HepG2 (cell line): ENCODE results near the gene THSD4. TPM values are rescaled to one million over a fixed set of nuclear protein-coding genes. Genes with fewer than 3 reads are reported as not detected.

Experiments used
- ATAC-seq: fragments of 200-7000 bp; cut with Tn5 transposase; 3 replicates; pipeline ENCODE4 v1.9.1; 2020; ENCODE audit warnings: mild to moderate bottlenecking, moderate library complexity
- BruUV-seq: library from RNA; stranded (reverse); fragments of 400-500 nt; replicated peaks from 2 replicates; lab custom pipeline; 2021; lab: Mats Ljungman, UMichigan
- CTCF ChIA-PET: fragments of 300-600 bp; formaldehyde crosslinking; extraction: SDS; loops from one replicate; lab custom pipeline; 2021; ENCODE audit warnings: low total read pairs, inconsistent platforms, low intra/inter-chr PET ratio; lab: Yijun Ruan, JAX
- POLR2A ChIA-PET: fragments of 350-600 bp; sonication (Branson Sonifier 250); formaldehyde crosslinking; loops from one replicate; lab custom pipeline; 2020; ENCODE audit warnings: antibody characterized with exemption, inconsistent platforms; lab: Yijun Ruan, JAX
- DNase-seq: peaks from one replicate; pipeline ENCODE4 v3.0.0-alpha.2; 2015; ENCODE audit warnings: low spot score
- FAIRE-seq: peaks from 3 replicates; lab custom pipeline; 2011; peaks lifted over from hg19 to GRCh38; lab: Jason Lieb, UNC
- H2AFZ ChIP-seq: one replicate; pipeline ENCODE4 v1.6.1; 2011; ENCODE audit warnings: low read length, inconsistent platforms
- H3K27ac ChIP-seq: fragments of 300-600 bp; 3 replicates; pipeline ENCODE4 v1.8.0; 2011; ENCODE audit warnings: mixed run types, mild to moderate bottlenecking, mixed read lengths, low read length, inconsistent platforms; ENCODE audit not compliant: insufficient read depth; ENCODE audit errors: extremely low read length
- H3K27me3 ChIP-seq, 2 experiments: fragments of 200-600 bp in 1 of 2; 2 replicates in 1 of 2; 3 replicates in 1 of 2; pipeline versions ENCODE4 v1.6.0 to v1.8.0; 2011; ENCODE audit warnings: low read length in 2 of 2, mild to moderate bottlenecking in 2 of 2, moderate library complexity in 2 of 2, inconsistent platforms in 1 of 2; ENCODE audit not compliant: insufficient read depth in 2 of 2, control insufficient read depth in 1 of 2
- H3K36me3 ChIP-seq, 2 experiments: fragments of 200-600 bp in 1 of 2; replicated peaks in 1 of 2; 2 replicates in 1 of 2; 3 replicates in 1 of 2; pipeline versions ENCODE4 v1.5.1 to v1.8.0; 2011; ENCODE audit warnings: low read length in 2 of 2, inconsistent platforms in 1 of 2; ENCODE audit not compliant: insufficient read depth in 2 of 2, control insufficient read depth in 1 of 2
- H3K4me1 ChIP-seq: 2 replicates; pipeline ENCODE4 v1.5.1; 2012; ENCODE audit warnings: low read length, inconsistent platforms; ENCODE audit not compliant: insufficient read depth
- H3K4me2 ChIP-seq: 2 replicates; pipeline ENCODE4 v1.6.0; 2011; ENCODE audit warnings: low read depth, low read length, inconsistent platforms
- H3K4me3 ChIP-seq, 3 experiments: fragments of 200-600 bp in 1 of 3; sonication (generic), shearing (Covaris generic) in 1 of 3; replicated peaks in 1 of 3; 2 replicates each; pipeline ENCODE4 v1.5.1; 2011 to 2016; ENCODE audit warnings: low read length in 3 of 3, inconsistent platforms in 2 of 3, low read depth in 2 of 3, mild to moderate bottlenecking in 2 of 3, control low read depth in 1 of 3, mixed read lengths in 1 of 3; ENCODE audit not compliant: insufficient read depth in 1 of 3
- H3K79me2 ChIP-seq: one replicate; pipeline ENCODE4 v1.6.1; 2011; ENCODE audit warnings: low read length, inconsistent platforms; ENCODE audit not compliant: insufficient read depth
- H3K9ac ChIP-seq: 2 replicates; pipeline ENCODE4 v1.6.0; 2011; ENCODE audit warnings: mild to moderate bottlenecking, low read depth, low read length, inconsistent platforms; ENCODE audit not compliant: insufficient read depth
- H3K9me3 ChIP-seq: 2 replicates; pipeline ENCODE4 v1.5.1; 2012; ENCODE audit warnings: mild to moderate bottlenecking, low read length
- H4K20me1 ChIP-seq: 2 replicates; pipeline ENCODE4 v1.6.0; 2011; ENCODE audit warnings: inconsistent platforms, mild to moderate bottlenecking, low read length, moderate library complexity; ENCODE audit not compliant: insufficient read depth
- AGO2 ChIP-seq: fragments of 200-400 bp; formaldehyde crosslinking; optimal IDR thresholded peaks from 2 replicates; pipeline ENCODE3; 2017; ENCODE audit warnings: mild to moderate bottlenecking, low read depth, low read length, moderate library complexity
- ATF1 ChIP-seq: IDR thresholded peaks from 2 replicates; pipeline ENCODE4 v1.6.1; 2016; ENCODE audit warnings: mild to moderate bottlenecking, control low read depth
- CEBPB ChIP-seq: IDR thresholded peaks from 2 replicates; pipeline ENCODE4 v1.6.1; 2011; ENCODE audit warnings: low read depth, low read length, improper control_type of control experiment, borderline replicate concordance
- CREBL2 ChIP-seq: sonication (generic); formaldehyde crosslinking; IDR thresholded peaks from 2 replicates; pipeline ENCODE4 v1.8.1; 2023; ENCODE audit warnings: missing genetic modification reagents, mild to moderate bottlenecking, borderline replicate concordance
- ESRRA ChIP-seq: sonication (generic); formaldehyde crosslinking; IDR thresholded peaks from 2 replicates; pipeline ENCODE4 v1.5.1; 2020; ENCODE audit warnings: mild to moderate bottlenecking, low read depth, missing genetic modification reagents
- MED13 ChIP-seq: sonication (generic); formaldehyde crosslinking; IDR thresholded peaks from 2 replicates; pipeline ENCODE4 v1.5.0; 2020; ENCODE audit warnings: missing genetic modification reagents
- NPAS2 ChIP-seq: sonication (generic); formaldehyde crosslinking; IDR thresholded peaks from 2 replicates; pipeline ENCODE4 v1.8.0; 2022; ENCODE audit warnings: mild to moderate bottlenecking, missing genetic modification reagents, borderline replicate concordance
- PBX3 ChIP-seq: sonication (generic); formaldehyde crosslinking; IDR thresholded peaks from 2 replicates; pipeline ENCODE4 v1.8.1; 2023; ENCODE audit warnings: missing genetic modification reagents, inconsistent platforms, borderline replicate concordance
- PHB2 ChIP-seq: fragments of 450-650 bp; IDR thresholded peaks from 2 replicates; pipeline ENCODE4 v1.6.1; 2018; ENCODE audit not compliant: partially characterized antibody
- ZNF12 ChIP-seq: sonication (generic); formaldehyde crosslinking; IDR thresholded peaks from 2 replicates; pipeline ENCODE4 v1.5.0; 2020; ENCODE audit warnings: missing genetic modification reagents
- ZNF30 ChIP-seq: sonication (generic); formaldehyde crosslinking; IDR thresholded peaks from 2 replicates; pipeline ENCODE4 v1.5.0; 2020; ENCODE audit warnings: mild to moderate bottlenecking, missing genetic modification reagents
- ZNF367 ChIP-seq: sonication (generic); formaldehyde crosslinking; IDR thresholded peaks from 2 replicates; pipeline ENCODE4 v1.4.0; 2020; ENCODE audit warnings: missing genetic modification reagents, borderline replicate concordance
- WGBS: methylation state at CpG from one replicate; pipeline ENCODE4 v1.1.6; 2017; ENCODE audit warnings: low lambda C conversion rate; 5-methylcytosine and 5-hydroxymethylcytosine counted together
- in situ Hi-C: cut with HindIII; loops from 2 replicates; pipeline ENCODE4 v1.10.0; 2017; ENCODE audit warnings: low pct_unique_long_range_greater_than_20kb; ENCODE audit not compliant: extremely low pct_ligation_motif_present
- intact Hi-C: fragments of 100-400 bp; cut with micrococcal nuclease; formaldehyde crosslinking; loops from one replicate; pipeline ENCODE4 v1.10.0; 2022; ENCODE audit not compliant: unreplicated experiment
- polyA plus RNA-seq, 8 experiments: library from polyadenylated mRNA; depleted of rRNA in 3 of 8; stranded (reverse) in 7 of 8; unstranded in 1 of 8; fragments of >200 nt; fragmentation: Illumina TruSeq in 4 of 8; extraction: Trizol in 4 of 8; gene quantifications; 2 replicates each; pipeline versions ENCODE4 v1.2.1 to v1.2.3, GENCODE V29; 2011 to 2016; ENCODE audit warnings: low read depth in 4 of 8, missing spikeins in 1 of 8, mixed read lengths in 1 of 8; ENCODE audit not compliant: insufficient read depth in 1 of 8
- total RNA-seq, 5 experiments: library from RNA; depleted of rRNA; stranded (reverse); fragments of >200 nt; fragmentation: Illumina TruSeq; extraction: Trizol; gene quantifications; 2 replicates each; pipeline ENCODE4 v1.2.3, GENCODE V29; 2016; ENCODE audit warnings: low read depth in 1 of 5
- TF ChIP-seq, protein P1 (sequence below): sonication (generic); formaldehyde crosslinking; IDR thresholded peaks from 2 replicates; pipeline ENCODE4 v1.4.0; 2020; ENCODE audit warnings: missing genetic modification reagents
- TF ChIP-seq, protein P2 (sequence below): sonication (generic); formaldehyde crosslinking; IDR thresholded peaks from 2 replicates; pipeline ENCODE4 v1.4.0; 2020; ENCODE audit warnings: missing genetic modification reagents

THSD4 gene
- total and polyA plus RNA-seq, 2 of the 13 experiments (the other 11 are each of a cell fraction or from before 2014, with no cell fraction given), result 0.07 to 0.21 TPM

DNA sequence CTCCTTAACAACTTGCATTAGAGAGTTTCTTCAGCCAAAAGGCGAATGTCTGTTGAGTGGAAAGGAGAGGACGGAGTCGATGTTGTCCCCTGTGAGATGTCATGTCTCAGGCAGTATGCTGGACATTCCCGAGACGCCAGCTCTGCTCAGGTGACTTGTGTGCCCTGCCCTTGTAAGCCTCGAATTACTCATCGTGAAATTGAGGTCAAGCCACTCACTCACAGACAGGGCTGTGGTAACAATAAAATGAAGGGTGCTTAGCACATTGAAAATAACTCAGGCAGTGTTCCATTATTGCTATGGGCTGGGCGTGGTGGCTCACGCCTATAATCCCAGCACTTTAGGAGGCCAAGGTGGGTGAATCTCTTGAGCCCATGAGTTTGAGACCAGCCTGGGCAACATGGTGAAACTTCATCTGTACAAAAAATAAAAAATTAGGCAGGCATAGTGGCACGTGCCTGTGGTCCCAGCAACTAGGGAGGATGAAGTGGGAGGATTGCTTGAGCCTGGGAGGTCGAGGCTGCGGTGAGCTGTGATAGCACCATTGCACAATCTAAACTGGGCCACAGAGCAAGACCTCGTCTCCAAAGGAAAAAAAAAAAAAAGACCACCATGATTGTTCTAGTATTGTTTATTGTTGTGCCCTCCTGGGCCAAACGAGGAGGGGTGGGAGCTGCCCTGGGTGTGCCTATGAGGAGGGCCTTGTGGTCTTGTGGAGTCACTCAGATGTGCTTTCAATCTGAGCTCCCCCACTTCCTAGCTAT lies 214.4 kb downstream of the THSD4 start:
- POLR2A ChIA-PET, result no interaction called here
- no peaks in the 10 kb centered on the region for H3K79me2 ChIP-seq

DNA sequence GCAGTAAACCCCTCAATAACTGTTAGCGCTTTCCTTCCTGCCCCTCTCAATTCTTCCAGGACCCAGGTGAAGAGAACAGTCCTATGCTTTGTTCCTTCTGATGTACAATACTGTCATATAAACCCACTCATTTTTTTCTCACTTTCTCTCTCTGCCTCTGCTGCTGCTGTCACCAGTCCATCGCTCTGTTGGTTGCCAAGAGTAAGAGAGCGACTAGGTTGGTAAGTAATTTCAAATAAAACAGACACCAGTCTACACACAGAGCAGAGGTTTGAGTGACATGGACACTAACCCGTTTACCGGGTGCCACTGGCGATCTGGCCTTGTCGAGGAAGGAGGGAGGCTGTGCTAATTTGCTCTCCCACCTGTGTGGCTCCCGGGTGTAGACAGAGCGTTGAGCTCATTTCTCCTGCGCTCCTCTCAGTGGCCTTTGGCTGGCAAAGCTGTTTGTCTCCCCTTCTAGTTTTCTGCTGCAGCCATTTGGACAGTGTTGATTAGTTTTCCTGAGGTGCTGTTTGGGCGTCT lies 215.4 kb downstream of the THSD4 start:
- Histone ChIP-seq H3K4me1 (peaks cover 10% of the 10 kb centered on the region), H3K4me2 (no peak overlapping the region), H3K36me3 (no peaks in the 10 kb centered on the region), H3K4me3 (no peak overlapping the region), H4K20me1 (no peaks in the 10 kb centered on the region), H3K27ac (no peak overlapping the region), H3K79me2 (no peaks in the 10 kb centered on the region), H2AFZ (no peak overlapping the region), H3K27me3 (no peaks in the 10 kb centered on the region), H3K9ac (no peak overlapping the region), H3K9me3 (no peaks in the 10 kb centered on the region)
- DNase-seq (no peak), ATAC-seq (no peak), FAIRE-seq (no peak)
- WGBS, result 48% methylated on average over 11 of the region's 11 CpGs
- BruUV-seq, result no TSS peak
- intact Hi-C loops (no loop called here), in situ Hi-C loops (no loop called here)
- POLR2A ChIA-PET, result no interaction called here
- CTCF ChIA-PET, result no interaction called here
- TF ChIP-seq AGO2 (no peak), PBX3 (CRISPR knock-in tag) (no peak), ATF1 (CRISPR knock-in tag) (no peak), MED13 (CRISPR knock-in tag) (no peak), ZNF30 (CRISPR knock-in tag) (no peak), ESRRA (CRISPR knock-in tag) (no peak), ZNF12 (no peak), CREBL2 (CRISPR knock-in tag) (no peak)
- TF ChIP-seq, protein P1, sequence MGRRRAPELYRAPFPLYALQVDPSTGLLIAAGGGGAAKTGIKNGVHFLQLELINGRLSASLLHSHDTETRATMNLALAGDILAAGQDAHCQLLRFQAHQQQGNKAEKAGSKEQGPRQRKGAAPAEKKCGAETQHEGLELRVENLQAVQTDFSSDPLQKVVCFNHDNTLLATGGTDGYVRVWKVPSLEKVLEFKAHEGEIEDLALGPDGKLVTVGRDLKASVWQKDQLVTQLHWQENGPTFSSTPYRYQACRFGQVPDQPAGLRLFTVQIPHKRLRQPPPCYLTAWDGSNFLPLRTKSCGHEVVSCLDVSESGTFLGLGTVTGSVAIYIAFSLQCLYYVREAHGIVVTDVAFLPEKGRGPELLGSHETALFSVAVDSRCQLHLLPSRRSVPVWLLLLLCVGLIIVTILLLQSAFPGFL, result no peak

More for the DNA sequence above, 214.4 kb downstream of the THSD4 start:
- H3K4me2 ChIP-seq, result no peak overlapping the region
- no peak overlapping the region for H3K4me3 ChIP-seq
- in situ Hi-C loops, result no loop called here
- peaks cover 10% of the 10 kb centered on the region for H3K4me1 ChIP-seq
- intact Hi-C loops, result no loop called here
- no peaks in the 10 kb centered on the region for H3K36me3 ChIP-seq
- H2AFZ ChIP-seq, result no peak overlapping the region
- 34% methylated on average over 14 of the region's 14 CpGs for WGBS
- H3K9ac ChIP-seq, result no peak overlapping the region
- H3K9me3 ChIP-seq, result no peaks in the 10 kb centered on the region
- no peak for DNase-seq
- no peaks in the 10 kb centered on the region for H3K27me3 ChIP-seq
- TF ChIP-seq PHB2, result no peak
- TF ChIP-seq, protein P2, sequence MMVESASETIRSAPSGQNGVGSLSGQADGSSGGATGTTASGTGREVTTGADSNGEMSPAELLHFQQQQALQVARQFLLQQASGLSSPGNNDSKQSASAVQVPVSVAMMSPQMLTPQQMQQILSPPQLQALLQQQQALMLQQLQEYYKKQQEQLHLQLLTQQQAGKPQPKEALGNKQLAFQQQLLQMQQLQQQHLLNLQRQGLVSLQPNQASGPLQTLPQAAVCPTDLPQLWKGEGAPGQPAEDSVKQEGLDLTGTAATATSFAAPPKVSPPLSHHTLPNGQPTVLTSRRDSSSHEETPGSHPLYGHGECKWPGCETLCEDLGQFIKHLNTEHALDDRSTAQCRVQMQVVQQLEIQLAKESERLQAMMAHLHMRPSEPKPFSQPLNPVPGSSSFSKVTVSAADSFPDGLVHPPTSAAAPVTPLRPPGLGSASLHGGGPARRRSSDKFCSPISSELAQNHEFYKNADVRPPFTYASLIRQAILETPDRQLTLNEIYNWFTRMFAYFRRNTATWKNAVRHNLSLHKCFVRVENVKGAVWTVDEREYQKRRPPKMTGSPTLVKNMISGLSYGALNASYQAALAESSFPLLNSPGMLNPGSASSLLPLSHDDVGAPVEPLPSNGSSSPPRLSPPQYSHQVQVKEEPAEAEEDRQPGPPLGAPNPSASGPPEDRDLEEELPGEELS, result no peak
- TF ChIP-seq ZNF367 (CRISPR knock-in tag), result no peak
- TF ChIP-seq CEBPB, result no peak
- TF ChIP-seq NPAS2, result no peak
- BruUV-seq, result no TSS peak
- no peak overlapping the region for H3K27ac ChIP-seq
- H4K20me1 ChIP-seq, result no peaks in the 10 kb centered on the region
- CTCF ChIA-PET, result no interaction called here
- no peak for FAIRE-seq
- no peak for ATAC-seq
